GM18526 (cell line): ENCODE measurements around the gene POLL.

Experiments used
- POLR2A ChIP-seq: IDR thresholded peaks from 3 replicates; pipeline ENCODE4 v1.6.1; 2011; ENCODE audit not compliant: insufficient read length; ENCODE audit errors: extremely low read depth

The POLL gene

DNA sequence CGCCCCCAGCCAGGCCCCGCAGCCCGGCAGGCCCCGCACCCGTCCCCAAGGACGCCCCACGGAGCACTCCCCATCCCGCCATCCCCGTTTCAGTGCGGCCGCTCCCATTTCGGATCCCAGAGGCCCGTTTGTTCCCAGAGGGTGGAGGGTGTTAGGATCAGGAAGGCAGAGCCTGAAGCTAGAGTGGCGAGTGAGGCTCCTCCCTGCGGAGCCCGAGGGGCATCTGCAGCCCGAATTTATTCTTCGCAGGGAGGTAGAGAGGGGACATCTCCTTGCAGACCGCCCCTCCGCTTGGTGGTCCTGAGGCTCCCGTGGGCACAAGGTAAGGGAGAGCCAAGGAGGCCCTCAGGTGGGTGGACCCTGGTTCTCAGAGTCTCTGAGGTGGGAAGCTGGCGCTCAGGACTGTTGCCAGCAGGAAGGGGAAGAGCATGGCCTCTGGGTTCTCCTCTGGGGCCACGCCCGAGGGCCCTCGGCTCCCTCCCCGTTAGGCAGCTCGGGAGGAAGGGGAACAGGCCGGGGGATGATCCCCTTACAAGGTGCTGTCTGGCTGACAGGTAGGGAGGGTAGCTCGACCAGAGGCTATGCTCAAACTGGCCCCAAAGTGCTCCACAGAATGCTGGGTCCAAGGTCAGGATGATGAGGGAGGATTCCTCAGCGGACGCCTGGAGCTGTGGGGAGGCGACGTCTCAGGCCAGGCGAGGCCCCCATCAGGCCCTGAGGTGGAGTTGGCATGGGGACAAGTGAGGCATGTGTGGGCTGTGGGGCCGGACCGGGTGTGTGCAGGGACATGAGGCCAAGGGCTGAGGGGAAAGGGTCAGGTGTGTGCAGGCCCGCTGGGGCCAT is 17.4 kb downstream of the POLL start:
- TF ChIP-seq POLR2A = no peak

DNA sequence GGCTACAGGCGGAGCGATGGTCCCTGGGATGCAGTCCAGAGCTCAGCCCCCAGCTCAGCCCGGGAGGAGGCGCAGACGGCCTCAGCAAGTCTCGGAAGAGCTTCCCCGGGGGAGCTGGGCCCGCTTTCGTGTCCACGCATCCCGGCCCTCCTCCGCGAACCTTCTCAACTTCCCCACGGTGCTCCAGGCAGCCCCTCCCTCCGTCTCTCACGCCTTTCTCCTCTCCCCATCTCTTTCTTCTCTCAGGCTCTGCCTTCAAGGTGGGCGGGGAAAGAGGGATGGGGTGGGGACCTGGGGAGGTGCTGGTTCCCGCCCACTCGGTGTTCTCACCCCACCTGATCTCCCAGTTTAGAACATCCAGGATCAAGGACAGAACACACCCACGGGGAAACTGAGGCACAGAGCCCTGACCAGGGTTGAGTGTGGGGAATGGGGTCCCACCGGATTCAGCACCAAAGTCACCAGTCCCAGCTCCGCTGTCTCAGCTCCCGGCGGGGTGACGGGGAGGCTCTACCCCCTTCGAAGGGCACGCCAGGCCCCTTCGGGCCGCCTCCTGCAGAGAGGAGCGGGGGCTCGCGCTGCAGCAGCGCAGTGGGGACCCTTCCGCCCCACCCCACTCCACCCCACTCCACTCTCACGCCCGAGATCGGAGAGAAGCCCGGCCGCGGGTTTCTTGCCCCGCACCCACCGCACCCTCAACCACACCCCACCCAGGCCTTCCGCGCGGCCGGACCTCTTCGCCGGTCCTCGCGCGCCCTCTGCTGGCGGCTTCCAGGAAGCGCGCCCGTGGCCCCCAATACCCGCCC is 18.2 kb downstream of the POLL start:
- no peak for TF ChIP-seq POLR2A

- no peak for TF ChIP-seq POLR2A
Measured at GRCh38 chr10:101569323-101569621, 18.8 kb downstream of the POLL start.

GRCh38 chr10:101568054-101568745 is 19.9 kb downstream of the POLL start:
- TF ChIP-seq POLR2A = no peak

DNA sequence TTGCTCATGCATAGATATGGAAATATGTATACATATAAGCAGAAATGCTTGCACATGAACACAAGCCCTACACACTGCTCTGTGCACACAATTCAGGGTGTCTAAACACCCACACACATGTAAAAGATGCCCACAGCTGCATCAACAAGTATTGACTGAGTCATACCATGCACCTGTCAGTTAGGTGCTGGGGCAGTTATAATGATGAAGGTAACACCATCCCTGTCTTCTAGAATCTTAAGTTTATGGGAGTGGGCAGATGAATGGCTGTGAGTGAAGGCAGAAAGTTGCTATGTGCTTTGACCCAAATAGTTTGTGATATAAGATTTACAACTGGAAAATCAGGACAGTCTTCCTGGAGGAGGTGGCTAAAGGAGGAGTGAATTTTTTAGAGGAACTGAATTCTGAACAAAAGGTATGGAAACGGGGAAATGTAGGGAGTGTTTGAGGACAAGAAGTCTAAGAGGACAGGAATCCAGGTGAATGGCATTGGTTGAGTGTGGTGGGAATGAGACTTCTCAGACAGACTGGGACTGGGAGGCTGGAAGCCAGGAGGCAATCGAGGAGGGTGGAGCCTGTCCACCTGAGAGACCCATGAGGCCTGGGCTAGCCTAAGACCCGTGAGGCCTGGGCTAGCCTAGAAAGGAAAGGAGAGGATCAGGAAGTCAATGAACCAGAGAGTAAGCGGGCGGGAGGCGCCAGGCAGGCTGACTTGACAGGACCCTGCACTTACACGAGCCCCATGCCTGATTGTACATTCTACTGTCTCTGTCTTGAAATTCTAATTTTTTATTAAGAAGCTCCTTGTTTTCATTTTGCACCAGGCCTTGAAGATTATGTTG is 20.7 kb downstream of the POLL start:
- TF ChIP-seq POLR2A = no peak

GRCh38 chr10:101566333-101567164 is 21.5 kb downstream of the POLL start:
- TF ChIP-seq POLR2A = no peak

DNA sequence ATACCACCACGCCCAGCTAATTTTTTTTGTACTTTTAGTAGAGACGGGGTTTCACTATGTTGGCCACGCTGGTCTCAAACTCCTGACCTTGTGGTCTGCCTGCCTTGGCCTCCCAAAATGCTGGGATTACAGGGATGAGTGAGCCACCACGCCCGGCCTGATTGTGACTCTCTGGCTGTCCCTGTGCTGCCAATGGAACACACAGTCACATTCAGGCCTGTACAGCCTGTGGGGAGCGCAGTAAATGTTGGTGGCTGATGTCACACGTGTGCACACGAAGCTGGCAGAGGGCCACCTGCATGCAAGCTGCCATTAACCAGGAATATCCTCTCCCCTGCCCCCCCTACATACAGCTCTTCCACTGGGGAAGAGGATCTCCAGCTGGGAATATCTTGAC is 22.1 kb downstream of the POLL start:
- no peak for TF ChIP-seq POLR2A

GRCh38 chr10:101565370-101565900 is 22.6 kb downstream of the POLL start:
- TF ChIP-seq POLR2A = no peak

DNA sequence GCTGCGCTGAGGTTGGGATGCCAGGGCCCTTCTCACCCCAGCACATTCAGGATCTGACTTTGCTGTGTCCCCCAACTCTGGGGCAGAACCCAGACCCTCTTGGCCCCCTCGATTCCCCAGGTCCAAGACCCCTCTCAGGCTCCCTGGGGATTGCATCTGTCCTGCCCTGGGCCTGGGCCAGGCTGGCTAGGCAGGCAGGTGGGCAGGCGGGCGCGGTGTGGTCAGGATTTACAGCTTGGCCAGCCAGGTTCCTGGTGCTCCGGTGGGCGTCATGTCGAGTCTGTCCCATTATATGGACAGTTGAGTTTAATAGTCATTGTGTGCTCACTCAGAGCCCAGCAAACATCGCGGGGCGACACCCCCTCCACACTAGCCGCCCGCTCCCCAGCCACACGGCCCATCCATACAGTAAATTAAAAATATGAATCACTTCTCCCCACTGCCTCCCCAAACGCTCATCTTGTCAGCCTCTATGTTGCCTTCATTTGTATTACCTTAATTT is 23.5 kb downstream of the POLL start:
- no peak for TF ChIP-seq POLR2A

DNA sequence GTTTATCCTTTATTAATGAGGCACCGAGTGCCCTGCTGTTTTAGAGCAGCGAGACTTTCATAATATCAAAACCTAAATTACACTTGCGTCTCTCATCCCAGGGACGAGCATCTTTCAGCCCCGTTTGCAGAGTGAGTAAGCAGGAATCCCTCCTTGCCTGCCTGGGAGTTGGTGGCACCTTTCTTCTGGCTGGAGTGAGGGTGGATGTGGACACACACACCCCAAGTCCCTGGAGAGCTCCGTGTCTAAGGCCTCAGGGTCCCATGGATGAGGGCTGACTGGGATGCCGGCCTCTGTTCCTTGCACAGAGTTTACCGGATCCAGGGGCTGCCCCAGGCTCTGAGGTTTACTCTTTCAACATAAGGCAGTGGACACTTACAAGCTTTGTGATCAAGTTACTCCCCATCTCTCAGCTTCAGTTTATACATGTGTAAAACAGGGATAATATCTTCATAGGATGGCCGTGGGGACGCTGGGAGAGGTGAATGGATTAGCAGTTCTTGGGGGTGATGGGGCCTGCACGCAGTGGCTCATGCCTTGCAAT is 24.5 kb downstream of the POLL start:
- no peak for TF ChIP-seq POLR2A

DNA sequence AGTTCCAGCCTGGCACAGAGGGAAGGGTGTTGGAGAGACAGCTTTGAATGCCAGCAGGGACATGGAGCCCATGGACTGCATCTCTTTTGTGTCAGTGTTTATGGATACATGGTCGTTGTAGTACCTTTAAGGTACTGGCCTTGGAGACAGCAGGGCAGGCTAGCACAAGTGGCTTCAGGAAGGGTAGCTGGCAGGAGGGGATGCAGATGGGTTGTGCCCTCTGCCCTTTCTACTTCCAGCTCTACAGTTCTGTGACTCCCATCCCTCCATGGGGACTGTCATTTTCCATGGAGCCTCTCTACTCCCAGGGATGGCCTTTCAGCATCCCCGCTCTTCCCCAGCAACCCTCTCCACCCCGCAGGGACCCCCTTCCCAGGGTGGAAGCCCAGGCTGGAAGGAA is 25.1 kb downstream of the POLL start:
- no peak for TF ChIP-seq POLR2A

GRCh38 chr10:101562231-101562630 is 25.8 kb downstream of the POLL start:
- no peak for TF ChIP-seq POLR2A
